Transverse colon (tissue), 4 donors: ENCODE data around the gene TRIM25.
A peak's percentile ranks its signal among the peaks of the same experiment; 100 is the strongest.

Experiments
- CTCF ChIP-seq, 5 experiments: fragments of 200-600 bp in 3 of 5; fragments of 450-650 bp in 2 of 5; sonication (generic) in 3 of 5; IDR thresholded peaks; 1 replicate in 2 of 5; 2 replicates in 3 of 5; pipeline ENCODE4 v1.5.1; 2016 to 2017; ENCODE audit warnings: antibody characterized with exemption in 5 of 5, inconsistent platforms in 3 of 5, mild to moderate bottlenecking in 2 of 5, moderate library complexity in 1 of 5
- POLR2AphosphoS5 ChIP-seq, 3 donors: sonication (generic); formaldehyde crosslinking; IDR thresholded peaks; one replicate each; pipeline ENCODE4 v1.6.1; 2016; ENCODE audit warnings: antibody characterized with exemption in 3 of 3

- TF ChIP-seq CTCF (IDR thresholded peaks at IDR 0.05) (peak; percentile 66 to 78 (median 74)), POLR2AphosphoS5 (IDR thresholded peaks at IDR 0.05) (no peak)
Observed at GRCh38 chr17:56939869-56940484, 26.1 kb upstream of the TRIM25 start.
